Fibroblast of lung (primary cell): ENCODE results near the gene DIP2A.

Source experiments
- CTCF ChIP-seq, 2 donors: IDR thresholded peaks in 1 of 2; conservative IDR thresholded peaks in 1 of 2; 1 replicate in 1 of 2; 2 replicates in 1 of 2; pipeline ENCODE4 v1.5.1; 2011 to 2012; ENCODE audit warnings: low read length in 2 of 2, control low read depth in 1 of 2, inconsistent platforms in 1 of 2, low read depth in 1 of 2, mild to moderate bottlenecking in 1 of 2
- EZH2 ChIP-seq: IDR thresholded peaks from 2 replicates; pipeline ENCODE4 v1.5.1; 2012; ENCODE audit warnings: low read length, control low read depth, mild to moderate bottlenecking; ENCODE audit errors: missing control alignments

- TF ChIP-seq CTCF (conservative IDR thresholded peaks at IDR 0.05 in 1 of 2, IDR thresholded peaks at IDR 0.05 in 1 of 2; ENCODE audit: low read depth in 1 of 2, low read length in 2 of 2) (no peak), EZH2 (no peak)
These were observed 35.1 kb downstream of the DIP2A start for GRCh38 chr21:46493828-46494227.
